Fibroblast of villous mesenchyme (primary cell): ENCODE data around the gene VWA3B. TPM values are rescaled to one million over a fixed set of nuclear protein-coding genes. Genes with fewer than 3 reads are reported as not detected.
"Not testable (repeated sequence)": the region's sequence is repeated elsewhere in the genome, so short reads cannot be mapped to it uniquely, and the experiment has no call there.

ENCODE experiments used
- DNase-seq: peaks from one replicate; pipeline ENCODE4 v3.0.0-alpha.2; 2010; ENCODE audit warnings: low read depth
- H3K4me3 ChIP-seq: 2 replicates; pipeline ENCODE4 v1.5.1; 2011; ENCODE audit warnings: low read depth, mild to moderate bottlenecking, low read length
- total RNA-seq: library from RNA; depleted of rRNA; stranded (reverse); fragments of >200 nt; gene quantifications from 2 replicates; pipeline ENCODE4 v1.2.3, GENCODE V29; 2012
- TF ChIP-seq, protein P1 (sequence below): IDR thresholded peaks from 2 replicates; pipeline ENCODE4 v1.5.1; 2012; ENCODE audit warnings: low read depth, mild to moderate bottlenecking, low read length; ENCODE audit not compliant: insufficient read depth

VWA3B gene
- total RNA-seq, 1 donor, result not detected

DNA sequence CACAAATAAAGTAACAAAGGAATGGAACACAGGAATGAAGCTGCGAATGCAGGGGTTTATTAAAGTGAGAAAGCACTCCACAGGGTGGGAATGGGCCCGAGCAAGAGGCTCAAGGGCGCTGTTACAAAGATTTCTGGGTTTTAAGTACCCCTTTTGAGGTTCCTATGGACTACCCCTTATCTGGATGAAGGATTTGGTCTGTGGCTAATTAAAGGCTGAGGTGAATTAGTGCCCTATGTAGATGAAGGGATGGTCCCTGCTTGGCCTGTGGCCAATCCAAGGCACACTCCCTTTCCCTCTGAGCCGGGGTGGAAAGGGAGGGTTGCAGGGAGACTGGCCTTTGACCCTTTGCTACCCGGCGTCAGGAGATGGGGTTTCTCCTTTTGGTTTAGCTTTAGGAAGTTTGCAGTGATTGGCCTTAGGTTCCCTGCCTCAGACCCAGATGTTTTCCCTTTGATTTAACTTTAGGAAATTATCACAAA is 211.8 kb downstream of the VWA3B start:
- no peak overlapping the region for H3K4me3 ChIP-seq
- DNase-seq, result no peak
- TF ChIP-seq, protein P1, sequence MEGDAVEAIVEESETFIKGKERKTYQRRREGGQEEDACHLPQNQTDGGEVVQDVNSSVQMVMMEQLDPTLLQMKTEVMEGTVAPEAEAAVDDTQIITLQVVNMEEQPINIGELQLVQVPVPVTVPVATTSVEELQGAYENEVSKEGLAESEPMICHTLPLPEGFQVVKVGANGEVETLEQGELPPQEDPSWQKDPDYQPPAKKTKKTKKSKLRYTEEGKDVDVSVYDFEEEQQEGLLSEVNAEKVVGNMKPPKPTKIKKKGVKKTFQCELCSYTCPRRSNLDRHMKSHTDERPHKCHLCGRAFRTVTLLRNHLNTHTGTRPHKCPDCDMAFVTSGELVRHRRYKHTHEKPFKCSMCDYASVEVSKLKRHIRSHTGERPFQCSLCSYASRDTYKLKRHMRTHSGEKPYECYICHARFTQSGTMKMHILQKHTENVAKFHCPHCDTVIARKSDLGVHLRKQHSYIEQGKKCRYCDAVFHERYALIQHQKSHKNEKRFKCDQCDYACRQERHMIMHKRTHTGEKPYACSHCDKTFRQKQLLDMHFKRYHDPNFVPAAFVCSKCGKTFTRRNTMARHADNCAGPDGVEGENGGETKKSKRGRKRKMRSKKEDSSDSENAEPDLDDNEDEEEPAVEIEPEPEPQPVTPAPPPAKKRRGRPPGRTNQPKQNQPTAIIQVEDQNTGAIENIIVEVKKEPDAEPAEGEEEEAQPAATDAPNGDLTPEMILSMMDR, result no peak

DNA sequence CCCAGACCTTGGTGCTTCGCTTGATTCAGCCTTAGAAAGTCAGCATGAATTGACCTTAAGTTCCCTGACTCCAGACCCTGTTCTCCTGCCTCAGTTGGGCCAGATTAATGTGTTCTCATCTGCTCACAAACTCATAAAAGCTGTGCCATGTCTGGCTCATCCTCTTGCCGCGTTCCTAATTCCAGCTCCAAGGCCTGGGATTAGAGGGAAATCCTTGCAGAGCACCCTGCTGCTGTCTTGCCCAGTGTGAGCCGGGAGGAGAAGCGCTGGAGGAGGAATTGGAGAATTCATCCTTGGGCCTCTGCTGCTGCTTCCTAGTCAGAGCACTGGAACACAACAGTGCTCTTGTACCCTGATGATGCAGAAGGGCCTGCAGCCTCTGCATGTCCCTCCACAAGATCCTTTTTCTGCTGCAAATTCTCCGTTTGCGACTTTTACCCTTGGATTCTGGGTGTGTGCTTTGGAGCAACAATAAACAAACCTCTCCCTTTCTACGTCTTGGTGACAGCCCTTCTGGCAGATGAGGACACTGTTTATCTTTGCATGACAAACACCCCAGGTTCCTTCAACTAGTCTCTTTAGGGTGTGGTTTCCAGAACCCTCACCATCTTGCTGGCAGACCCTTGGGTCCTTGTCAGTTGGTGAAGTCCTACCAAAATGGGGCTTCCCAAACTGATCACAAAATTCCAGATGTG is 212.4 kb downstream of the VWA3B start:
- no peak overlapping the region for H3K4me3 ChIP-seq
- no peak for DNase-seq
- TF ChIP-seq, protein P1, result no peak

DNA sequence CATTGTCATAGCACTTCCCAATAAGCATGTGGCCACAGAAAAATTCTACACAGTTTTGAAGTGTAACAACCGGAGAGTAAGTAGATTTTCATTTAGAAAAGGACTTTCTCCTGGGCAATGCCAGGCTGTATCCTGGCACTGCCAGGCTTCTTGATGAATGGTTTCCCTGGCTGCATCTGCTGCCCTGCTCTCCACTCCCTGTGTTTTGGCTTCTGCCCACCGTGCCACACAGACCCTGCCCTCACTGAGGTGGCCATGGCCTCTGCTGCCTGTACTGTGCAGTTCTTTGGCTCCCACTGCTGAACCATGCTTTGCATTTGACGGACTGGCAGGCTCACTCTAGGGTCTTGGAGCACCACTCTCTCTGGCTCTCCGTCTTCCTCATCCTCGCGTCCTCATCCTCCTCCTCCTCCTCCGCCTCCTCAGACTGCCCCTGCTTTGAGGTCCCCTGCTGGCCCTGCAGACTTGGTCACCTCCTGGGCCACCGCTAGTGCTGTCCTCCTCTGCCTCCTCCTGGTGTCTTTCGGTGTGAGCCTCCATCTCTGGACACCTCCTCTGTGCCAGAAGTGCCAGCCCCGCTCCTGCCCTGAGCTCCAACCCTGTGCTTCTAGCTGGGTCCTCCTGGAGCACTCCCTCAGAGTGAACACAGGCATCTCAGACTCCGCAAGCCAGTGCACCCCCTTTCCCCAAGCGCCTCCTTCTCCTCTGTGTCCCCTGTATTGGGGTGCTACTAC is 213.3 kb downstream of the VWA3B start:
- TF ChIP-seq, protein P1, result no peak
- no peak overlapping the region for H3K4me3 ChIP-seq
- no peak for DNase-seq

DNA sequence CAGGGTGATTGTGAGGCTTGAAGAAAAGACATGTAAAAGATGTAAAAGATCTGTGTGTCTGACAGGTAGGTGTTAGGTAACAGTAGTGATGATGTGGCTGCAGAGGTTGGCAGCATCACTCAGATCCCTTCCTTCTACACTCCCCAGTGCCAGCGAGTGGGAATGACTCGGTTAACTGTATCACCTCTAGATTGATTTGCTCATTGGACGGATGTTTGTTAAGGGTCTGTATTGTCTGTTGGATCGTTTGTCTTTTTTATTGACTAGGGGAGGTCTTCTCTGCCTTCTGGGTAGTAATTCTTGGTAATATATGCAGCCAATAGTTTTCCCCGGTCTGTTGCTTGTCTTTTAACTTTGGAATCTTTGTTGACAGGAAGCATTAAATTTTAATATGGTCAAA is 214.5 kb downstream of the VWA3B start:
- DNase-seq, result no peak
- H3K4me3 ChIP-seq, result no peak overlapping the region
- TF ChIP-seq, protein P1, result no peak

DNA sequence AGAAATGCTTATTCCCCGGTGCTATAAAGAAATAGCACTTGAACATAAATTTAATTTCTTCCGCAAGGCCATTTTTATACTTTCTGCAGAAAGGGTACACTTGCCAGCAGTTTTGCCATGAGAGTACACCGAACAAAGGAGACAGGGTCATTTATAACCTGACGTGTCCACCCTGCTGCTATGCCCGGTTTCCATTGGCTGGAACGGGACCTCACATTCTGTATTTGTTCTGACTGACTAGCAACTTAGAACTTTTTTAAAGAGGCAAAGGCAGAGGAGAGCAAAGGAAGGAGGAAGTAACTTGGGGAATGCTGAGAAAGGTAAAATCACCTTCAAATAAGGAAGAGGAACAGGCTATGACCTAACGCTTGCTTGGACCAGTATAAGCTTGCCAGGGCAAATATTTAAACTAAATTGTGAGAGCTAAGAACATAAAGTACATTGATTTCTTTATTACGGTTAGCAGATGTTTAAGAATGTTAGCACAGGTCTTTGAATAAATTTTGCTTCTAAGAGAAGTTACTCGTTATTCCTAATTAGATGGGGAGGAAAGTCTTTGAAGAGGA is 220.2 kb downstream of the VWA3B start:
- not testable (repeated sequence) for DNase-seq, H3K4me3 ChIP-seq

DNA sequence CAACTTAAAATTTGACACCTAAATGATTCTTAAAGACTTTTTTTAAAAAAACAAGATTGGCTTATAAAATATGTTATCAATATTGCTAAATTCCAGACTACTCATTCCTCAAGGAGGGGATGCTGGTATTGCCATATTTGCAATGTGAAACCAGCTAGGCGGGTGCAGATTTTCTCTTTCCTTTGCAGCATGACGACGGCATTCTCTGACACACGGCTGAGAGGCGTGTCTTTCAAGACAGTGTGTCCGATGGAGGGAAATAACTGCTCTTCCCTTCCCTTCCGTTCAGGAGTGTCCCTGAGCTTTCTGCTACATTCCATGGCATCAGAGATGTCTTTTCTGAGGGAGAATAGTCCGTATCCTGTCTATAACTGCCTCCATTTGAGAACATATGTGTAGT is 221.1 kb downstream of the VWA3B start:
- TF ChIP-seq, protein P1, result no peak
- no peak overlapping the region for H3K4me3 ChIP-seq
- no peak for DNase-seq

DNA sequence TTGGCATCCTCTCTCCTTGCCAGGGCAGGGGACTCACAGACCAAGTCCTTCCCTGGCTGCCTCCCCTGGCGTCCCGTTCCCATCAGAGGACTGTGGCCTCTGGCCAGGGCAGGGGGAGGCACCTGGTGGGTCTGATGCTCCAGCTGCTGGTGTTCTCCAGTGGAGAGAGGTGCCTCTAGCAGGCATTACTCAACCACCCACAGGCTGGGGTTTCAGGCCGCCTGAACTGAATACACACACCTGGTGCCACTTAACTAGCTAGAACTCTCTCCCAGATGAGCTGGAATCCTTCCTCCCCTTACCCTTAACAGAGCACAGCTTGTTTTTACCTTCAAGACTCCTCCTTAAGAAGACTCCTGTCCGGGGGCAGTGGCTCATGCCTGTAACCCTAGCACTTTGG is 221.6 kb downstream of the VWA3B start:
- H3K4me3 ChIP-seq, result no peak overlapping the region
- TF ChIP-seq, protein P1, result no peak
- no peak for DNase-seq
